Transverse colon (tissue), 4 donors: ENCODE results near the gene CASP10.

Experiments
- POLR2AphosphoS5 ChIP-seq, 3 donors: sonication (generic); formaldehyde crosslinking; IDR thresholded peaks; one replicate each; pipeline ENCODE4 v1.6.1; 2016; ENCODE audit warnings: antibody characterized with exemption in 3 of 3
- TF ChIP-seq, protein P1 (sequence below), 5 experiments: fragments of 200-600 bp in 3 of 5; fragments of 450-650 bp in 2 of 5; sonication (generic) in 3 of 5; IDR thresholded peaks; 1 replicate in 2 of 5; 2 replicates in 3 of 5; pipeline ENCODE4 v1.5.1; 2016 to 2017; ENCODE audit warnings: antibody characterized with exemption in 5 of 5, inconsistent platforms in 3 of 5, mild to moderate bottlenecking in 2 of 5, moderate library complexity in 1 of 5

DNA sequence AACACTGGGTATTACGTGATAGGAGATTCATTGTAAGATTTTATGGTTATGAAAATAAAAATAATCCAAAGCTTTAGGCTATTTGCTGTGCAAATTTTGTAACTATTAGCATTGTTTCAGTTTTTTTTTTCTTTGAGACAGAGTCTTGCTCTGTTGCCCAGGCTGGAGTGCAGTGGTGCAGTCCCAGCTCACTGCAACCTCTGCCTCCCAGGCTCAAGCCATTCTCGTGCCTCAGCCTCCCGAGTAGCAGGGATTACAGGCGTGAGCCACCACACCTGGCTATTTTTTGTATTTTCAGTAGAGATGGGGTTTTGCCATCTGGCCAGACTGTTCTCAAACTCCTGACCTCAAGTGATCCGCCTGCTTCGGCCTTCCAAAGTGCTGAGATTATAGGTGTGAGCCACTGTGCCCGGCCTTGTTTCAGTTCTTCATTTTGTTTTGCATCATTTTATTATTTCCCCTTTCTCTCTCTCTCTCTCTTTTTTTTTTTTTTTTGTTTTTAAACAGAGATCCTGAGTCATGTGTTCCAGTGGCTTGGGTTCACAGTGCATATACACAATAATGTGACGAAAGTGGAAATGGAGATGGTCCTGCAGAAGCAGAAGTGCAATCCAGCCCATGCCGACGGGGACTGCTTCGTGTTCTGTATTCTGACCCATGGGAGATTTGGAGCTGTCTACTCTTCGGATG, 25.8 kb downstream of the CASP10 start:
- TF ChIP-seq, protein P1, sequence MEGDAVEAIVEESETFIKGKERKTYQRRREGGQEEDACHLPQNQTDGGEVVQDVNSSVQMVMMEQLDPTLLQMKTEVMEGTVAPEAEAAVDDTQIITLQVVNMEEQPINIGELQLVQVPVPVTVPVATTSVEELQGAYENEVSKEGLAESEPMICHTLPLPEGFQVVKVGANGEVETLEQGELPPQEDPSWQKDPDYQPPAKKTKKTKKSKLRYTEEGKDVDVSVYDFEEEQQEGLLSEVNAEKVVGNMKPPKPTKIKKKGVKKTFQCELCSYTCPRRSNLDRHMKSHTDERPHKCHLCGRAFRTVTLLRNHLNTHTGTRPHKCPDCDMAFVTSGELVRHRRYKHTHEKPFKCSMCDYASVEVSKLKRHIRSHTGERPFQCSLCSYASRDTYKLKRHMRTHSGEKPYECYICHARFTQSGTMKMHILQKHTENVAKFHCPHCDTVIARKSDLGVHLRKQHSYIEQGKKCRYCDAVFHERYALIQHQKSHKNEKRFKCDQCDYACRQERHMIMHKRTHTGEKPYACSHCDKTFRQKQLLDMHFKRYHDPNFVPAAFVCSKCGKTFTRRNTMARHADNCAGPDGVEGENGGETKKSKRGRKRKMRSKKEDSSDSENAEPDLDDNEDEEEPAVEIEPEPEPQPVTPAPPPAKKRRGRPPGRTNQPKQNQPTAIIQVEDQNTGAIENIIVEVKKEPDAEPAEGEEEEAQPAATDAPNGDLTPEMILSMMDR (IDR thresholded peaks at IDR 0.05) = no peak
- TF ChIP-seq POLR2AphosphoS5 (IDR thresholded peaks at IDR 0.05) = no peak
